Calu3 (cell line): Measurements from ENCODE around the gene RGS3. TPM values are rescaled to one million over a fixed set of nuclear protein-coding genes. Genes with fewer than 3 reads are reported as not detected.

ENCODE experiments used
- BruUV-seq: library from RNA; stranded (reverse); fragments of 400-500 nt; replicated peaks from 2 replicates; lab custom pipeline; 2021; lab: Mats Ljungman, UMichigan
- CTCF ChIA-PET: fragments of 300-600 bp; sonication (Branson Sonifier 250); formaldehyde crosslinking; loops from one replicate; lab custom pipeline; 2022; ENCODE audit warnings: antibody characterized with exemption; lab: Charles Lee
- DNase-seq: peaks from one replicate; pipeline ENCODE4 v3.0.0; 2022
- H3K27ac Mint-ChIP-seq: one replicate; pipeline ENCODE4 v1.8.0; 2022; ENCODE audit warnings: mixed read lengths; ENCODE audit not compliant: unreplicated experiment
- H3K27me3 Mint-ChIP-seq: one replicate; pipeline ENCODE4 v1.8.0; 2022; ENCODE audit warnings: mixed read lengths; ENCODE audit not compliant: unreplicated experiment
- H3K36me3 Mint-ChIP-seq: one replicate; pipeline ENCODE4 v1.8.0; 2022; ENCODE audit warnings: mild to moderate bottlenecking, moderate library complexity, mixed read lengths; ENCODE audit not compliant: insufficient read depth, unreplicated experiment
- H3K4me1 Mint-ChIP-seq: one replicate; pipeline ENCODE4 v1.8.0; 2022; ENCODE audit warnings: mild to moderate bottlenecking, low read depth, mixed read lengths; ENCODE audit not compliant: unreplicated experiment
- H3K4me3 Mint-ChIP-seq: one replicate; pipeline ENCODE4 v1.8.0; 2022; ENCODE audit warnings: mild to moderate bottlenecking, low read depth, moderate library complexity, mixed read lengths; ENCODE audit not compliant: unreplicated experiment
- H3K9me3 Mint-ChIP-seq: one replicate; pipeline ENCODE4 v1.8.0; 2022; ENCODE audit warnings: low read depth, mixed read lengths; ENCODE audit not compliant: unreplicated experiment
- CTCF ChIP-seq: fragments of 200-600 bp; IDR thresholded peaks from one replicate; pipeline ENCODE4 v1.8.0; 2022; ENCODE audit warnings: antibody characterized with exemption; ENCODE audit not compliant: unreplicated experiment
- intact Hi-C: fragments of 100-400 bp; cut with micrococcal nuclease; formaldehyde crosslinking; loops from one replicate; pipeline ENCODE4 v1.10.0; 2022; ENCODE audit not compliant: unreplicated experiment
- total RNA-seq: library from RNA; stranded (reverse); gene quantifications from 2 replicates; pipeline ENCODE4 v1.2.3, GENCODE V29; 2022

Gene RGS3
- total RNA-seq, 1 experiment from 2014 or later = 61.8 TPM

GRCh38 chr9:113425072-113425471, 38.5 kb upstream of the RGS3 start:
- intact Hi-C loops = no loop called here
- peaks cover 33% of the 10 kb centered on the region for H3K27me3 Mint-ChIP-seq
- DNase-seq = no peak
- no peaks in the 10 kb centered on the region for H3K9me3 Mint-ChIP-seq
- no peak overlapping the region for H3K4me3 Mint-ChIP-seq
- no peaks in the 10 kb centered on the region for H3K4me1 Mint-ChIP-seq
- H3K36me3 Mint-ChIP-seq = no peaks in the 10 kb centered on the region
- CTCF ChIA-PET = no interaction called here
- no peak for TF ChIP-seq CTCF
- BruUV-seq = no TSS peak
- H3K27ac Mint-ChIP-seq = no peak overlapping the region

- BruUV-seq = no TSS peak
- CTCF ChIA-PET = interaction anchor here (0.9 kb wide), 1 partner anchor 10 kb away, joined by 3 read pairs; no protein-coding TSS in a partner anchor
- H3K27me3 Mint-ChIP-seq = peaks cover 33% of the 10 kb centered on the region
- no peaks in the 10 kb centered on the region for H3K4me1 Mint-ChIP-seq
- no peaks in the 10 kb centered on the region for H3K36me3 Mint-ChIP-seq
- intact Hi-C loops = no loop called here
- H3K9me3 Mint-ChIP-seq = no peaks in the 10 kb centered on the region
- no peak for DNase-seq
- no peak for TF ChIP-seq CTCF
- no peak overlapping the region for H3K27ac Mint-ChIP-seq
- H3K4me3 Mint-ChIP-seq = no peak overlapping the region
Observed at GRCh38 chr9:113426701-113427100, 36.8 kb upstream of the RGS3 start.

GRCh38 chr9:113427629-113428028, 35.9 kb upstream of the RGS3 start:
- no peak overlapping the region for H3K4me3 Mint-ChIP-seq
- BruUV-seq = no TSS peak
- TF ChIP-seq CTCF = no peak
- intact Hi-C loops = no loop called here
- DNase-seq = no peak
- CTCF ChIA-PET = no interaction called here
- H3K27ac Mint-ChIP-seq = no peak overlapping the region
- no peaks in the 10 kb centered on the region for H3K9me3 Mint-ChIP-seq
- no peaks in the 10 kb centered on the region for H3K36me3 Mint-ChIP-seq
- peaks cover 34% of the 10 kb centered on the region for H3K27me3 Mint-ChIP-seq
- no peaks in the 10 kb centered on the region for H3K4me1 Mint-ChIP-seq

- Mint-ChIP-seq H3K27ac (no peak overlapping the region), H3K4me1 (no peaks in the 10 kb centered on the region), H3K36me3 (no peaks in the 10 kb centered on the region), H3K27me3 (peaks cover 39% of the 10 kb centered on the region), H3K4me3 (no peak overlapping the region), H3K9me3 (no peaks in the 10 kb centered on the region)
- no peak for DNase-seq
- BruUV-seq = no TSS peak
- no peak for TF ChIP-seq CTCF
- CTCF ChIA-PET = no interaction called here
- intact Hi-C loops = no loop called here
Observed at GRCh38 chr9:113428062-113428615, 35.4 kb upstream of the RGS3 start.
